Activated CD8-positive, alpha-beta memory T cell treated with anti-CD3 and anti-CD28 coated beads, Interleukin-2, amount 50 U/mL, for 24 hours (primary cell): ENCODE data around the gene KCNT2.

ENCODE experiments used
- DNase-seq: peaks from one replicate; pipeline ENCODE4 v3.0.0-alpha.2; 2020; ENCODE audit errors: extremely low read depth

Gene KCNT2

GRCh38 chr1:196401452-196401833, 206.8 kb downstream of the KCNT2 start:
- DNase-seq, result no peak

- DNase-seq, result no peak
Observed at GRCh38 chr1:196400478-196401451, 207.5 kb downstream of the KCNT2 start.

GRCh38 chr1:196399713-196400112, 208.5 kb downstream of the KCNT2 start:
- DNase-seq, result no peak

GRCh38 chr1:196393742-196394141, 214.5 kb downstream of the KCNT2 start:
- no peak for DNase-seq

- DNase-seq, result no peak
Observed at GRCh38 chr1:196393282-196393681, 215.0 kb downstream of the KCNT2 start.

GRCh38 chr1:196387766-196388165, 220.5 kb downstream of the KCNT2 start:
- no peak for DNase-seq

- no peak for DNase-seq
Observed at GRCh38 chr1:196385109-196385508, 223.1 kb downstream of the KCNT2 start.

- no peak for DNase-seq
Observed at GRCh38 chr1:196382383-196382782, 225.9 kb downstream of the KCNT2 start.

- no peak for DNase-seq
Observed at GRCh38 chr1:196381544-196381943, 226.7 kb downstream of the KCNT2 start.

- no peak for DNase-seq
Observed at GRCh38 chr1:196380316-196380715, 227.9 kb downstream of the KCNT2 start.

GRCh38 chr1:196377811-196378210, 230.4 kb downstream of the KCNT2 start:
- DNase-seq, result no peak

- DNase-seq, result no peak
Observed at GRCh38 chr1:196376630-196377328, 231.5 kb downstream of the KCNT2 start.

- no peak for DNase-seq
Observed at GRCh38 chr1:196373798-196374197, 234.4 kb downstream of the KCNT2 start.

- DNase-seq, result no peak
Observed at GRCh38 chr1:196372896-196373536, 235.2 kb downstream of the KCNT2 start.

GRCh38 chr1:196367838-196368237, 240.4 kb downstream of the KCNT2 start:
- DNase-seq, result no peak

- DNase-seq, result no peak
Observed at GRCh38 chr1:196366817-196367495, 241.3 kb downstream of the KCNT2 start.

- DNase-seq, result no peak
Observed at GRCh38 chr1:196361112-196361714, 247.0 kb downstream of the KCNT2 start.

- DNase-seq, result no peak
Observed at GRCh38 chr1:196357913-196358312, 250.3 kb downstream of the KCNT2 start.

GRCh38 chr1:196355206-196355786, 252.9 kb downstream of the KCNT2 start:
- DNase-seq, result no peak

- no peak for DNase-seq
Observed at GRCh38 chr1:196344453-196344852, 263.8 kb downstream of the KCNT2 start.

- no peak for DNase-seq
Observed at GRCh38 chr1:196324345-196324744, 283.9 kb downstream of the KCNT2 start.
